OCI-LY3 (cell line): Measurements from ENCODE around the gene TMA7.
A peak's percentile ranks its signal among the peaks of the same experiment; 100 is the strongest.
"Not testable (repeated sequence)": the region's sequence is repeated elsewhere in the genome, so short reads cannot be mapped to it uniquely, and the experiment has no call there.

ENCODE experiments used
- H2AFZ ChIP-seq: fragments of 200-600, 300-600 bp; shearing (Covaris generic); 2 replicates; pipeline ENCODE4 v1.6.0; 2014; ENCODE audit warnings: antibody characterized with exemption, low read depth, low read length
- H3K27ac ChIP-seq: fragments of 200-600, 300-600 bp; sonication (generic); 2 replicates; pipeline ENCODE4 v1.5.1; 2014; ENCODE audit warnings: mild to moderate bottlenecking, low read length, moderate library complexity, mixed read lengths
- H3K27me3 ChIP-seq: fragments of 200-600, 300-600 bp; sonication (generic); 2 replicates; pipeline ENCODE4 v1.6.1; 2014; ENCODE audit warnings: low read depth, low read length, mixed read lengths
- H3K36me3 ChIP-seq: fragments of 200-600, 300-600 bp; sonication (generic); replicated peaks from 2 replicates; pipeline ENCODE3; 2014; ENCODE audit warnings: low read depth, low read length, mixed read lengths
- H3K4me1 ChIP-seq: fragments of 300-600, 200-600 bp; sonication (generic); 2 replicates; pipeline ENCODE4 v1.6.1; 2014; ENCODE audit warnings: low read length, mixed read lengths
- H3K4me2 ChIP-seq: fragments of 200-600, 300-600 bp; sonication (generic); 2 replicates; pipeline ENCODE4 v1.6.1; 2014; ENCODE audit warnings: low read length, mixed read lengths
- H3K4me3 ChIP-seq: fragments of 300-600, 200-600 bp; sonication (generic); 2 replicates; pipeline ENCODE4 v1.5.1; 2014; ENCODE audit warnings: antibody characterized with exemption, mild to moderate bottlenecking, low read length, moderate library complexity
- H3K79me2 ChIP-seq: fragments of 300-600, 200-600 bp; shearing (Covaris generic); 2 replicates; pipeline ENCODE4 v1.6.1; 2014; ENCODE audit warnings: mild to moderate bottlenecking, low read length, mixed read lengths
- H3K9ac ChIP-seq: fragments of 300-600, 200-600 bp; shearing (Covaris generic); 2 replicates; pipeline ENCODE4 v1.6.0; 2014; ENCODE audit warnings: mild to moderate bottlenecking, low read length, moderate library complexity
- H3K9me3 ChIP-seq: fragments of 200-600, 300-600 bp; shearing (Covaris generic); 2 replicates; pipeline ENCODE4 v1.6.1; 2014; ENCODE audit warnings: low read length, mixed read lengths; ENCODE audit not compliant: insufficient read depth
- H4K20me1 ChIP-seq: fragments of 200-600, 300-600 bp; sonication (generic); 2 replicates; pipeline ENCODE4 v1.6.1; 2016; ENCODE audit warnings: low read length, mixed read lengths; ENCODE audit not compliant: insufficient read depth
- CTCF ChIP-seq: fragments of 200-600, 300-600 bp; sonication (generic); IDR thresholded peaks from 2 replicates; pipeline ENCODE4 v1.5.1; 2014; ENCODE audit warnings: antibody characterized with exemption, low read length, low read depth
- EZH2phosphoT487 ChIP-seq: fragments of 200-600 bp; shearing (Covaris generic); IDR thresholded peaks from 2 replicates; pipeline ENCODE4 v1.6.1; 2018; ENCODE audit warnings: antibody characterized with exemption, mixed run types, low read depth

Gene TMA7

GRCh38 chr3:48473617-48473952 is 33.5 kb downstream of the TMA7 start:
- Histone ChIP-seq H3K4me2 (peak overlapping the region; percentile 93), H3K9me3 (no peaks in the 10 kb centered on the region), H3K36me3 (peaks cover 10% of the 10 kb centered on the region), H3K9ac (peak overlapping the region; percentile 30; the same call in 1 of the 2 replicates), H2AFZ (peak overlapping the region; percentile 72), H3K4me1 (peaks cover 21% of the 10 kb centered on the region), H3K27me3 (no peaks in the 10 kb centered on the region), H4K20me1 (no peaks in the 10 kb centered on the region), H3K4me3 (peak overlapping the region; percentile 81), H3K79me2 (peaks cover 33% of the 10 kb centered on the region), H3K27ac (peak overlapping the region; percentile 89)
- no peak for TF ChIP-seq CTCF
- no peak for TF ChIP-seq EZH2phosphoT487

- H3K4me2 ChIP-seq, H3K27me3 ChIP-seq, H3K9ac ChIP-seq, H3K4me3 ChIP-seq, H2AFZ ChIP-seq, H3K27ac ChIP-seq, H3K9me3 ChIP-seq, H3K36me3 ChIP-seq, H4K20me1 ChIP-seq: not testable (repeated sequence)
- Histone ChIP-seq H3K4me1 (peaks cover 21% of the 10 kb centered on the region), H3K79me2 (peaks cover 29% of the 10 kb centered on the region)
Observed at GRCh38 chr3:48474031-48474430, 34.0 kb downstream of the TMA7 start.

GRCh38 chr3:48474619-48475018 is 34.6 kb downstream of the TMA7 start:
- peaks cover 23% of the 10 kb centered on the region for H3K79me2 ChIP-seq
- no peaks in the 10 kb centered on the region for H3K27me3 ChIP-seq
- H4K20me1 ChIP-seq: no peaks in the 10 kb centered on the region
- H2AFZ ChIP-seq: no peak overlapping the region
- H3K4me1 ChIP-seq: peaks cover 21% of the 10 kb centered on the region
- no peak overlapping the region for H3K27ac ChIP-seq
- peaks cover 4% of the 10 kb centered on the region for H3K36me3 ChIP-seq
- no peak overlapping the region for H3K4me3 ChIP-seq
- H3K4me2 ChIP-seq: no peak overlapping the region
- TF ChIP-seq EZH2phosphoT487 (no peak), CTCF (no peak)
- H3K9ac ChIP-seq: no peak overlapping the region
- no peaks in the 10 kb centered on the region for H3K9me3 ChIP-seq

- Histone ChIP-seq H3K4me1 (peaks cover 21% of the 10 kb centered on the region), H3K36me3 (no peaks in the 10 kb centered on the region), H3K79me2 (peaks cover 17% of the 10 kb centered on the region), H3K9ac (no peak overlapping the region), H3K27ac (no peak overlapping the region), H3K4me2 (no peak overlapping the region), H3K27me3 (no peaks in the 10 kb centered on the region), H4K20me1 (no peaks in the 10 kb centered on the region), H3K4me3 (no peak overlapping the region), H2AFZ (no peak overlapping the region), H3K9me3 (no peaks in the 10 kb centered on the region)
- no peak for TF ChIP-seq CTCF
- no peak for TF ChIP-seq EZH2phosphoT487
Observed at GRCh38 chr3:48475188-48475587, 35.1 kb downstream of the TMA7 start.
